Thyroid gland (tissue), 4 donors: ENCODE measurements around the gene IQCC. TPM values are rescaled to one million over a fixed set of nuclear protein-coding genes. Genes with fewer than 3 reads are reported as not detected.

Source experiments
- DNase-seq, 2 donors: peaks; one replicate each; pipeline ENCODE4 v3.0.0-alpha.2; 2019
- H3K27ac ChIP-seq, 3 donors: fragments of 200-600 bp; sonication (generic); 1 replicate in 2 of 3; 2 replicates in 1 of 3; pipeline ENCODE4 v1.5.1; 2016 to 2019; ENCODE audit warnings: mild to moderate bottlenecking in 1 of 3, moderate library complexity in 1 of 3
- H3K27me3 ChIP-seq: fragments of 200-600 bp; sonication (generic); one replicate; pipeline ENCODE4 v1.5.1; 2019
- H3K36me3 ChIP-seq, 2 donors: fragments of 200-600 bp; sonication (generic); one replicate each; pipeline ENCODE4 v1.5.1; 2016 to 2019
- H3K4me1 ChIP-seq, 2 donors: fragments of 200-600 bp; sonication (generic); one replicate each; pipeline ENCODE4 v1.5.1; 2017 to 2019
- H3K4me3 ChIP-seq, 3 donors: fragments of 200-600 bp; sonication (generic); replicated peaks in 1 of 3; 1 replicate in 2 of 3; 2 replicates in 1 of 3; pipeline ENCODE4 v1.5.1; 2016; ENCODE audit warnings: mild to moderate bottlenecking in 1 of 3
- H3K9me3 ChIP-seq: fragments of 200-600 bp; sonication (generic); one replicate; pipeline ENCODE4 v1.5.1; 2017
- CTCF ChIP-seq, 6 experiments: fragments of 200-600 bp in 3 of 6; fragments of 450-650 bp in 3 of 6; sonication (generic) in 3 of 6; IDR thresholded peaks; one replicate each; pipeline ENCODE4 v1.5.1; 2016 to 2019; ENCODE audit warnings: antibody characterized with exemption in 6 of 6, mild to moderate bottlenecking in 2 of 6, inconsistent platforms in 1 of 6, moderate library complexity in 1 of 6
- POLR2A ChIP-seq, 2 donors: fragments of 450-650 bp; IDR thresholded peaks; one replicate each; pipeline ENCODE4 v1.6.1; 2017; ENCODE audit warnings: antibody characterized with exemption in 2 of 2, mild to moderate bottlenecking in 2 of 2, moderate library complexity in 1 of 2
- WGBS, 2 donors: methylation state at CpG; one replicate each; pipeline ENCODE4 v1.1.5; 2017; 5-methylcytosine and 5-hydroxymethylcytosine counted together
- intact Hi-C: fragments of 100-400 bp; cut with DNase I; formaldehyde crosslinking; loops from one replicate; pipeline ENCODE4 v1.15.1; 2023
- total RNA-seq, 4 donors: library from RNA; depleted of rRNA; stranded (reverse); fragments of >200 nt; gene quantifications; one replicate each; pipeline ENCODE4 v1.2.3, GENCODE V29; 2016

IQCC gene
- total RNA-seq, 4 donors from 2014 or later = 5.4 to 8.4 (median 6.7) TPM

DNA sequence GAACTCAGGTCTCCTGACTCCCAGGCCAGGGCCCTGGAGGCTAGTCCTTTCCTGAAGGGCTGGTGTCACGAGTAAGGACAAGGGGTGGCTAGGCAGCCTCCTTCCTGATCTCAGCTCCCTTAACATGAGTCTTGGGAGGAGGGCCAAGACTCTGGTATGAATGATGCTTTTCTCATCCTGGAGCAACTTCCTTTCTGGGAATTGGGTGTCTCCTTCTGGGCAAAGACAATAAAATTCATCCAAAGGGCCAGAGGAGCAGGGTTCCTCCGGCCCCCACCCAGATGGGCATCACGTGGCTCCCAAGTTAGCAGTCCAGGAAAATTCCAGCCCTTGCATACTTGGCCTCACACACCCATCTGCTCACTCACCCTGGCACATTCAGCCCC, 41.4 kb downstream of the IQCC start, which contains the start of gene FAM167B:
TSS of gene FAM167B (plus strand) at position 335 of the 386 bp plus-strand sequence. CDS start 200 bp downstream, outside the sequence.
- Histone ChIP-seq H3K4me1 (peaks cover 12 to 48% of the 10 kb centered on the region in 2 donors), H3K27ac (peak within 1 kb of the TSS; percentile 27 to 74 (median 74)), H3K4me3 (no peak within 1 kb of the TSS), H3K36me3 (no peaks in the 10 kb centered on the region), H3K9me3 (no peaks in the 10 kb centered on the region), H3K27me3 (no peaks in the 10 kb centered on the region)
- intact Hi-C loops = no loop called here
- TF ChIP-seq POLR2A (IDR thresholded peaks at IDR 0.05) (no peak), CTCF (IDR thresholded peaks at IDR 0.05) (no peak)
- no peak for DNase-seq
- 61 to 72% methylated on average over 3 of the region's 3 CpGs for WGBS, 2 donors

- DNase-seq = peak; percentile 70 to 73
- no peaks in the 10 kb centered on the region for H3K27me3 ChIP-seq
- intact Hi-C loops = no loop called here
Measured at GRCh38 chr1:32247452-32247851, 42.0 kb downstream of the IQCC start.

DNA sequence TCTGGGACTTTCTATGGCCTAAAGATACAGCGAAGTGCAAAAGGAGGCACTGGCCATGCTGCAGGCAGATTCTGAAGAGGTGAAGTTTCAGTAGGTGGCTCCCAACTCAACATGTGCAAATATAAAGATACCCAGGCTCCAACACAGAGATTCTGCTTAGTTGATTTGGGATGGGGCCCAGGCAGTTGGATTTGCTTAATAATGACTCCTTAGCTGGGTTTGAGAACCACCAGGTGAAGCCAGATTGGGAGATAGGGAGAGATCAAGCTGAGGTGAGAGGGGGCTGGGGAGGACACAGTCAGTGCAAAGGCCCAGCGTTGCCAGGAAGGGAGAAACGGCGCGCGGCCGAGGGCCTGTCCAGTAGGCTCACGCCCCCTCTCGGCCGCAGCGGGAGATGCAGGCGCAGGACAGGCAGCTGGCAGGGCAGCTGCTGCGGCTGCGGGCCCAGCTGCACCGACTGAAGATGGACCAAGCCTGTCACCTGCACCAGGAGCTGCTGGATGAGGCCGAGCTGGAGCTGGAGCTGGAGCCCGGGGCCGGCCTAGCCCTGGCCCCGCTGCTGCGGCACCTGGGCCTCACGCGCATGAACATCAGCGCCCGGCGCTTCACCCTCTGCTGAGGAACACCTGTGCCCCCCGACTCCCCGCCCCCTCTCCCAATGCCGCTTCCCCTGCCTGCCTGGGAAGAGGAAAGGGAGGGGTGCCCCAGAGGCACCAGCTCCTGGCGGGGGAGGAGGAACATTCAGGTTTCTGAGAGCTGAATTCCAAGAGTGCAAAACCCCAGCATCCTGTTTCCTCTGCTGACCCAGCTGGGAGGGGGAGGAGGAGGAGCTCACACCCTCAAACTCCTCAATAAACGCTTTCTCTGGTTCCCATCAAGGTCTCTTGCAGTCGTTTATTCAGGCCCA, 42.8 kb downstream of the IQCC start:
- 24 to 33% methylated on average over 3 to 14 of the region's 31 CpGs for WGBS, 2 donors

More at GRCh38 chr1:32247452-32247851, 42.0 kb downstream of the IQCC start:
- peaks cover 14 to 47% of the 10 kb centered on the region in 2 donors for H3K4me1 ChIP-seq
- no peak overlapping the region for H3K4me3 ChIP-seq
- H3K36me3 ChIP-seq = no peaks in the 10 kb centered on the region
- H3K27ac ChIP-seq = peak overlapping the region; percentile 27 to 74 (median 74)
- no peak for TF ChIP-seq CTCF (IDR thresholded peaks at IDR 0.05)
- TF ChIP-seq POLR2A (IDR thresholded peaks at IDR 0.05) = no peak
- 23 to 71% methylated on average over 4 to 8 of the region's 12 CpGs for WGBS, 2 donors
- H3K9me3 ChIP-seq = no peaks in the 10 kb centered on the region

GRCh38 chr1:32249831-32250525, 44.5 kb downstream of the IQCC start:
- H3K4me1 ChIP-seq = peaks cover 17 to 46% of the 10 kb centered on the region in 2 donors
- DNase-seq = peak; percentile 23 to 41
- no peak overlapping the region for H3K4me3 ChIP-seq
- H3K9me3 ChIP-seq = no peaks in the 10 kb centered on the region
- TF ChIP-seq CTCF (IDR thresholded peaks at IDR 0.05) = no peak
- TF ChIP-seq POLR2A (IDR thresholded peaks at IDR 0.05) = no peak
- peak overlapping the region; percentile 49 to 79 (median 67) for H3K27ac ChIP-seq
- 47 to 61% methylated on average over 6 to 9 of the region's 9 CpGs for WGBS, 2 donors
- H3K36me3 ChIP-seq = no peaks in the 10 kb centered on the region
- intact Hi-C loops = no loop called here
- H3K27me3 ChIP-seq = no peaks in the 10 kb centered on the region

More for the DNA sequence above, 42.8 kb downstream of the IQCC start:
- H3K9me3 ChIP-seq = no peaks in the 10 kb centered on the region
- H3K27me3 ChIP-seq = no peaks in the 10 kb centered on the region
- H3K27ac ChIP-seq = peak overlapping the region; percentile 27 to 74 (median 74)
- peak; percentile 84 to 87 for DNase-seq
- intact Hi-C loops = no loop called here
- no peak overlapping the region for H3K4me3 ChIP-seq
- no peaks in the 10 kb centered on the region for H3K36me3 ChIP-seq
- peak; percentile 24 to 86 (median 62) for TF ChIP-seq CTCF (IDR thresholded peaks at IDR 0.05)
- no peak for TF ChIP-seq POLR2A (IDR thresholded peaks at IDR 0.05)
- H3K4me1 ChIP-seq = peaks cover 17 to 46% of the 10 kb centered on the region in 2 donors
